ENCODE results near the gene RUNDC3A.
"Not testable (repeated sequence)": the region's sequence is repeated elsewhere in the genome, so short reads cannot be mapped to it uniquely, and the experiment has no call there.

RUNDC3A gene

GRCh38 chr17:44346064-44346844 is 37.9 kb downstream of the RUNDC3A start:
- DNase-seq, result no peak

GRCh38 chr17:44347206-44348055 is 39.0 kb downstream of the RUNDC3A start:
- not testable (repeated sequence) for DNase-seq

- no peak for DNase-seq
These were observed 40.0 kb downstream of the RUNDC3A start for GRCh38 chr17:44348234-44348987.

GRCh38 chr17:44348988-44349364 is 40.6 kb downstream of the RUNDC3A start:
- DNase-seq, result no peak

- no peak for DNase-seq
These were observed 41.2 kb downstream of the RUNDC3A start for GRCh38 chr17:44349553-44350070.

- DNase-seq, result peak; percentile 76
These were observed 42.4 kb downstream of the RUNDC3A start for GRCh38 chr17:44350733-44351226.

- DNase-seq, result no peak
These were observed 43.1 kb downstream of the RUNDC3A start for GRCh38 chr17:44351464-44351863.

GRCh38 chr17:44351961-44352827 is 43.8 kb downstream of the RUNDC3A start:
- no peak for DNase-seq

- no peak for DNase-seq
These were observed 44.6 kb downstream of the RUNDC3A start for GRCh38 chr17:44352828-44353671.

GRCh38 chr17:44353672-44354331 is 45.4 kb downstream of the RUNDC3A start:
- no peak for DNase-seq

- no peak for DNase-seq
These were observed 46.5 kb downstream of the RUNDC3A start for GRCh38 chr17:44354582-44355561.

- DNase-seq, result no peak
These were observed 47.3 kb downstream of the RUNDC3A start for GRCh38 chr17:44355642-44356099.

- no peak for DNase-seq
These were observed 47.8 kb downstream of the RUNDC3A start for GRCh38 chr17:44356241-44356640.

GRCh38 chr17:44358066-44358465 is 49.7 kb downstream of the RUNDC3A start:
- DNase-seq, result no peak

- DNase-seq, result no peak
These were observed 50.6 kb downstream of the RUNDC3A start for GRCh38 chr17:44359006-44359405.

GRCh38 chr17:44359458-44360143 is 51.2 kb downstream of the RUNDC3A start:
- DNase-seq, result no peak

- no peak for DNase-seq
These were observed 51.7 kb downstream of the RUNDC3A start for GRCh38 chr17:44360144-44360533.

- no peak for DNase-seq
These were observed 52.4 kb downstream of the RUNDC3A start for GRCh38 chr17:44360826-44361225.
